Spleen (tissue), 11 donors: Measurements from ENCODE around the gene SLC44A1. TPM values are rescaled to one million over a fixed set of nuclear protein-coding genes. Genes with fewer than 3 reads are reported as not detected.

ENCODE experiments used
- DNase-seq: peaks from one replicate; pipeline ENCODE4 v3.0.0-alpha.2; 2020
- H3K27ac ChIP-seq, 8 donors: fragments of 200-600 bp; sonication (generic) in 7 of 8; 1 replicate in 4 of 8; 2 replicates in 4 of 8; pipeline versions ENCODE4 v1.5.0 to v1.8.0; 2016 to 2021; ENCODE audit warnings: inconsistent platforms in 4 of 8, mild to moderate bottlenecking in 4 of 8, moderate library complexity in 1 of 8
- H3K27me3 ChIP-seq, 7 donors: fragments of 200-600 bp; sonication (generic) in 6 of 7; replicated peaks in 1 of 7; 1 replicate in 4 of 7; 2 replicates in 3 of 7; pipeline versions ENCODE4 v1.5.0 to v1.8.0; 2016 to 2021; ENCODE audit warnings: inconsistent platforms in 3 of 7, mild to moderate bottlenecking in 1 of 7
- H3K36me3 ChIP-seq, 6 donors: fragments of 200-600 bp; sonication (generic) in 5 of 6; 1 replicate in 4 of 6; 2 replicates in 2 of 6; pipeline versions ENCODE4 v1.5.0 to v1.8.0; 2016 to 2021; ENCODE audit warnings: inconsistent platforms in 2 of 6
- H3K4me1 ChIP-seq, 6 donors: fragments of 200-600 bp; sonication (generic) in 5 of 6; 1 replicate in 3 of 6; 2 replicates in 3 of 6; pipeline versions ENCODE4 v1.5.0 to v1.8.0; 2016 to 2021; ENCODE audit warnings: inconsistent platforms in 3 of 6
- H3K4me3 ChIP-seq, 8 donors: fragments of 200-600 bp; sonication (generic) in 7 of 8; 1 replicate in 4 of 8; 2 replicates in 4 of 8; pipeline versions ENCODE4 v1.5.0 to v1.8.0; 2016 to 2021; ENCODE audit warnings: inconsistent platforms in 4 of 8, mild to moderate bottlenecking in 4 of 8, moderate library complexity in 2 of 8
- H3K9me3 ChIP-seq, 8 donors: fragments of 200-600 bp; sonication (generic) in 7 of 8; 1 replicate in 4 of 8; 2 replicates in 4 of 8; pipeline versions ENCODE4 v1.5.0 to v1.8.0; 2016 to 2021; ENCODE audit warnings: inconsistent platforms in 4 of 8
- POLR2A ChIP-seq, 3 donors: fragments of 450-650 bp; IDR thresholded peaks; one replicate each; pipeline ENCODE4 v1.5.1; 2017; ENCODE audit warnings: antibody characterized with exemption in 3 of 3, mild to moderate bottlenecking in 1 of 3
- POLR2AphosphoS5 ChIP-seq, 3 donors: sonication (generic); formaldehyde crosslinking; IDR thresholded peaks; one replicate each; pipeline ENCODE4 v1.5.1; 2017; ENCODE audit warnings: antibody characterized with exemption in 3 of 3
- WGBS, 5 donors: extraction: QIAGEN DNeasy Blood & Tissue Kit in 3 of 5; methylation state at CpG; one replicate each; pipeline versions ENCODE4 v1.1.5 to v1.1.7; 2013 to 2018; 5-methylcytosine and 5-hydroxymethylcytosine counted together
- intact Hi-C: fragments of 100-400 bp; cut with DNase I; formaldehyde crosslinking; loops from one replicate; pipeline ENCODE4 v1.15.0; 2023; ENCODE audit warnings: low total_unique reads
- polyA plus RNA-seq, 3 donors: library from polyadenylated mRNA; stranded (reverse); fragments of 200-250 nt; gene quantifications; one replicate each; pipeline ENCODE4 v1.2.1, GENCODE V29; 2013
- total RNA-seq, 7 donors: library from RNA; depleted of rRNA in 3 of 7; stranded (reverse); fragments of >200 nt in 3 of 7; fragmentation: NEBNext Ultra II Directional in 4 of 7; extraction: Animal tissue kit (Norgen Biotek cat#: 25700) in 4 of 7; gene quantifications; one replicate each; pipeline versions ENCODE4 v1.1.0 to v1.2.1, GENCODE V29; 2016 to 2021
- TF ChIP-seq, protein P1 (sequence below), 11 experiments: fragments of 200-600 bp in 7 of 11; fragments of 450-650 bp in 4 of 11; sonication (generic) in 4 of 11; IDR thresholded peaks in 8 of 11; conservative IDR thresholded peaks in 3 of 11; 1 replicate in 7 of 11; 2 replicates in 4 of 11; pipeline versions ENCODE4 v1.4.0 to v1.8.0; 2016 to 2021; ENCODE audit warnings: antibody characterized with exemption in 11 of 11, inconsistent platforms in 4 of 11, mild to moderate bottlenecking in 1 of 11
- donor health status: healthy with polysubstance abuse.
- donor health status: DM: no; HTN: no; CAD: no; lungs with moderate emphysema.
- donor health status: DM: no; HTN: no; CAD: no.
- donor health status: Bipolar disorder and iron deficiency.
- donor health status: healthy.
- donor health status: DM: no; HTN: no; CAD: no.
- donor health status: DM: yes; HTN: yes; CAD: no.

Gene SLC44A1
- total and polyA plus RNA-seq, 10 donors = 3.1 to 27.5 (median 21.9) TPM

GRCh38 chr9:105473221-105473620 lies 228.8 kb downstream of the SLC44A1 start:
- DNase-seq = no peak
- Histone ChIP-seq H3K4me3 (no peak overlapping the region), H3K36me3 (peaks cover 0 to 21% (median 0%) of the 10 kb centered on the region in 6 donors), H3K9me3 (no peaks in the 10 kb centered on the region), H3K27me3 (no peaks in the 10 kb centered on the region), H3K4me1 (no peaks in the 10 kb centered on the region), H3K27ac (no peak overlapping the region)
- WGBS, 5 donors = 94 to 100% (median 96%) methylated on average over 2 of the region's 2 CpGs
- intact Hi-C loops = no loop called here
- no peak for TF ChIP-seq POLR2AphosphoS5 (IDR thresholded peaks at IDR 0.05)
- no peak for TF ChIP-seq POLR2A (IDR thresholded peaks at IDR 0.05)
- TF ChIP-seq, protein P1, sequence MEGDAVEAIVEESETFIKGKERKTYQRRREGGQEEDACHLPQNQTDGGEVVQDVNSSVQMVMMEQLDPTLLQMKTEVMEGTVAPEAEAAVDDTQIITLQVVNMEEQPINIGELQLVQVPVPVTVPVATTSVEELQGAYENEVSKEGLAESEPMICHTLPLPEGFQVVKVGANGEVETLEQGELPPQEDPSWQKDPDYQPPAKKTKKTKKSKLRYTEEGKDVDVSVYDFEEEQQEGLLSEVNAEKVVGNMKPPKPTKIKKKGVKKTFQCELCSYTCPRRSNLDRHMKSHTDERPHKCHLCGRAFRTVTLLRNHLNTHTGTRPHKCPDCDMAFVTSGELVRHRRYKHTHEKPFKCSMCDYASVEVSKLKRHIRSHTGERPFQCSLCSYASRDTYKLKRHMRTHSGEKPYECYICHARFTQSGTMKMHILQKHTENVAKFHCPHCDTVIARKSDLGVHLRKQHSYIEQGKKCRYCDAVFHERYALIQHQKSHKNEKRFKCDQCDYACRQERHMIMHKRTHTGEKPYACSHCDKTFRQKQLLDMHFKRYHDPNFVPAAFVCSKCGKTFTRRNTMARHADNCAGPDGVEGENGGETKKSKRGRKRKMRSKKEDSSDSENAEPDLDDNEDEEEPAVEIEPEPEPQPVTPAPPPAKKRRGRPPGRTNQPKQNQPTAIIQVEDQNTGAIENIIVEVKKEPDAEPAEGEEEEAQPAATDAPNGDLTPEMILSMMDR (IDR thresholded peaks at IDR 0.05 in 8 of 11, conservative IDR thresholded peaks at IDR 0.05 in 3 of 11) = no peak

- DNase-seq = no peak
- no peaks in the 10 kb centered on the region for H3K4me1 ChIP-seq
- intact Hi-C loops = no loop called here
- H3K36me3 ChIP-seq = peaks cover 0 to 10% (median 0%) of the 10 kb centered on the region in 6 donors
- no peak overlapping the region for H3K4me3 ChIP-seq
- H3K27me3 ChIP-seq = no peaks in the 10 kb centered on the region
- 78 to 94% (median 83%) methylated on average over 2 of the region's 2 CpGs for WGBS, 5 donors
- no peak overlapping the region for H3K27ac ChIP-seq
- H3K9me3 ChIP-seq = no peaks in the 10 kb centered on the region
- TF ChIP-seq POLR2A (IDR thresholded peaks at IDR 0.05) (no peak), POLR2AphosphoS5 (IDR thresholded peaks at IDR 0.05) (no peak)
- TF ChIP-seq, protein P1 (IDR thresholded peaks at IDR 0.05 in 8 of 11, conservative IDR thresholded peaks at IDR 0.05 in 3 of 11) = peak in 1 of 11 experiments; percentile 7
Measured at GRCh38 chr9:105475302-105475701, 230.9 kb downstream of the SLC44A1 start.

DNA sequence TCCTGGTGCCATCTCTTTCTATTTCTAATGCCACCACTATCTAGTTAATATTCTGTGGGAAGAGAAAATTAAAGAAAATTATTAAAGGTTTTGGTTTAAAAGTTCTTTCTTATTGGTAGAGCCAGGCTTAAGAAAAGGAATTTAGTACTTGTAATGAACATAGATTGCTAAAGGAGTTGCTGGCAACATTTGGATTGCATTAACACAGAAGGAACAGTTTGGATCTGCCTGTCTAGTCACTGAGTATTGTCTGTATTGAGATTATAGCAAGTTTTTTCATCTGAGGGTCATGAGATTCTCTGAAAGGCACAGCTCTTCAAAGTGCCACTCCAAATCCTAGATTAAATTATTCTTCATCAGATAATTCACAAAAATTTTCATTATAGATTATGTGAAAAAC lies 235.4 kb downstream of the SLC44A1 start:
- intact Hi-C loops = no loop called here
- Histone ChIP-seq H3K27me3 (no peaks in the 10 kb centered on the region), H3K9me3 (no peaks in the 10 kb centered on the region), H3K36me3 (no peaks in the 10 kb centered on the region), H3K27ac (no peak overlapping the region), H3K4me1 (no peaks in the 10 kb centered on the region), H3K4me3 (no peak overlapping the region)
- TF ChIP-seq, protein P1 (IDR thresholded peaks at IDR 0.05 in 8 of 11, conservative IDR thresholded peaks at IDR 0.05 in 3 of 11) = no peak
- no peak for TF ChIP-seq POLR2A (IDR thresholded peaks at IDR 0.05)
- TF ChIP-seq POLR2AphosphoS5 (IDR thresholded peaks at IDR 0.05) = no peak
- no peak for DNase-seq

GRCh38 chr9:105483618-105484017 lies 239.2 kb downstream of the SLC44A1 start:
- no peak for DNase-seq
- Histone ChIP-seq H3K27ac (no peak overlapping the region), H3K9me3 (no peaks in the 10 kb centered on the region), H3K27me3 (no peaks in the 10 kb centered on the region), H3K4me1 (no peaks in the 10 kb centered on the region), H3K4me3 (no peak overlapping the region), H3K36me3 (no peaks in the 10 kb centered on the region)
- no peak for TF ChIP-seq POLR2AphosphoS5 (IDR thresholded peaks at IDR 0.05)
- no peak for TF ChIP-seq POLR2A (IDR thresholded peaks at IDR 0.05)
- TF ChIP-seq, protein P1 (IDR thresholded peaks at IDR 0.05 in 8 of 11, conservative IDR thresholded peaks at IDR 0.05 in 3 of 11) = no peak
- intact Hi-C loops = no loop called here
